Activated CD8-positive, alpha-beta T cell treated with anti-CD3 and anti-CD28 coated beads, Interleukin-2, amount 10 ng/mL, durations not matched to agents 7 days and 5 days (primary cell): Measurements from ENCODE around the gene CCDC181. TPM values are rescaled to one million over a fixed set of nuclear protein-coding genes. Genes with fewer than 3 reads are reported as not detected.
A peak's percentile ranks its signal among the peaks of the same experiment; 100 is the strongest.

Experiments
- ATAC-seq: fragments of 150-1000 bp; cut with Tn5 transposase; one replicate; pipeline ENCODE4 v1.10.0; 2021; ENCODE audit warnings: moderate library complexity
- CTCF ChIA-PET: fragments of 350-600 bp; sonication (Branson Sonifier 250); formaldehyde crosslinking; loops from one replicate; lab custom pipeline; 2021; ENCODE audit warnings: antibody characterized with exemption; lab: Charles Lee
- POLR2A ChIA-PET: fragments of 350-600 bp; sonication (Branson Sonifier 250); formaldehyde crosslinking; loops from one replicate; lab custom pipeline; 2021; ENCODE audit warnings: antibody characterized with exemption; lab: Charles Lee
- DNase-seq: peaks from one replicate; pipeline ENCODE4 v3.0.0-alpha.2; 2020
- H3K27ac Mint-ChIP-seq: one replicate; pipeline ENCODE4 v1.8.0; 2021; ENCODE audit warnings: mild to moderate bottlenecking, mixed read lengths
- H3K27me3 Mint-ChIP-seq: one replicate; pipeline ENCODE4 v1.8.0; 2021; ENCODE audit warnings: low read depth, mixed read lengths
- H3K36me3 Mint-ChIP-seq: one replicate; pipeline ENCODE4 v1.8.0; 2021; ENCODE audit warnings: low read depth, mixed read lengths
- H3K4me1 Mint-ChIP-seq: one replicate; pipeline ENCODE4 v1.8.0; 2021; ENCODE audit warnings: low read depth, mixed read lengths
- H3K4me3 Mint-ChIP-seq: one replicate; pipeline ENCODE4 v1.8.0; 2021; ENCODE audit warnings: mild to moderate bottlenecking, mixed read lengths
- H3K9me3 Mint-ChIP-seq: one replicate; pipeline ENCODE4 v1.8.0; 2022; ENCODE audit warnings: mixed read lengths; ENCODE audit not compliant: insufficient read depth
- total RNA-seq, 2 experiments: library from RNA; stranded (reverse); gene quantifications; one replicate each; pipeline ENCODE4 v1.2.3, GENCODE V29; 2021

The CCDC181 gene
- total RNA-seq = not detected

- Mint-ChIP-seq H3K9me3 (no peaks in the 10 kb centered on the region), H3K36me3 (no peaks in the 10 kb centered on the region), H3K27me3 (peaks cover 60% of the 10 kb centered on the region), H3K4me1 (peaks cover 9% of the 10 kb centered on the region), H3K4me3 (peak within 1 kb of the TSS; percentile 82), H3K27ac (no peak within 1 kb of the TSS)
- POLR2A ChIA-PET = interaction anchor here (0.6 kb wide), 1 partner anchor 50 kb away, joined by 3 read pairs; no protein-coding TSS in a partner anchor
- CTCF ChIA-PET = interaction anchor here (1.1 to 1.9 kb wide), 3 partner anchors 10 to 1084 kb away, joined by 3 to 4 read pairs (median 3); no protein-coding TSS in a partner anchor
- ATAC-seq = peak; percentile 100
- DNase-seq = peak; percentile 84
These were observed at the start of gene CCDC181 for GRCh38 chr1:169427081-169427641. Gene CCDC181, minus strand, starts transcription at chr1:169427474. Its CDS starts 2,547 bp downstream, at chr1:169424927.

- Mint-ChIP-seq H3K4me1 (peaks cover 3% of the 10 kb centered on the region), H3K27me3 (no peaks in the 10 kb centered on the region), H3K36me3 (peaks cover 14% of the 10 kb centered on the region), H3K9me3 (no peaks in the 10 kb centered on the region), H3K4me3 (no peak overlapping the region), H3K27ac (no peak overlapping the region)
- DNase-seq = no peak
- CTCF ChIA-PET = interaction anchor here (1.0 kb wide), 2 partner anchors 10 to 53 kb away, joined by 4 read pairs; no protein-coding TSS in a partner anchor
- POLR2A ChIA-PET = no interaction called here
- no peak for ATAC-seq
These were observed 48.6 kb upstream of the CCDC181 start for GRCh38 chr1:169475806-169476387.

GRCh38 chr1:169474302-169474995 lies 47.2 kb upstream of the CCDC181 start:
- Mint-ChIP-seq H3K27ac (no peak overlapping the region), H3K36me3 (peaks cover 14% of the 10 kb centered on the region), H3K27me3 (no peaks in the 10 kb centered on the region), H3K4me3 (no peak overlapping the region), H3K4me1 (no peaks in the 10 kb centered on the region), H3K9me3 (no peaks in the 10 kb centered on the region)
- ATAC-seq (no peak), DNase-seq (no peak)
- ChIA-PET CTCF (interaction anchor here (0.8 kb wide), 1 partner anchor 9 kb away, joined by 3 read pairs; no protein-coding TSS in a partner anchor), POLR2A (no interaction called here)

- no peaks in the 10 kb centered on the region for H3K27me3 Mint-ChIP-seq
- no peak overlapping the region for H3K4me3 Mint-ChIP-seq
- H3K27ac Mint-ChIP-seq = no peak overlapping the region
- ChIA-PET POLR2A (no interaction called here), CTCF (interaction anchor here (0.6 to 0.8 kb wide), 2 partner anchors 8 to 14 kb away, joined by 3 read pairs; no protein-coding TSS in a partner anchor)
- H3K4me1 Mint-ChIP-seq = no peaks in the 10 kb centered on the region
- ATAC-seq (no peak), DNase-seq (no peak)
- peaks cover 14% of the 10 kb centered on the region for H3K36me3 Mint-ChIP-seq
- H3K9me3 Mint-ChIP-seq = no peaks in the 10 kb centered on the region
These were observed 46.1 kb upstream of the CCDC181 start for GRCh38 chr1:169473347-169473746.

- no peak for ATAC-seq
- POLR2A ChIA-PET = no interaction called here
- no peaks in the 10 kb centered on the region for H3K4me1 Mint-ChIP-seq
- CTCF ChIA-PET = interaction anchor here (0.6 kb wide), 1 partner anchor 14 kb away, joined by 3 read pairs; no protein-coding TSS in a partner anchor
- peaks cover 14% of the 10 kb centered on the region for H3K36me3 Mint-ChIP-seq
- DNase-seq = no peak
- no peak overlapping the region for H3K27ac Mint-ChIP-seq
- H3K9me3 Mint-ChIP-seq = no peaks in the 10 kb centered on the region
- H3K4me3 Mint-ChIP-seq = no peak overlapping the region
- H3K27me3 Mint-ChIP-seq = no peaks in the 10 kb centered on the region
These were observed 45.5 kb upstream of the CCDC181 start for GRCh38 chr1:169472738-169473137.

- no peaks in the 10 kb centered on the region for H3K9me3 Mint-ChIP-seq
- H3K27me3 Mint-ChIP-seq = no peaks in the 10 kb centered on the region
- CTCF ChIA-PET = interaction anchor here (1.0 to 2.5 kb wide), 7 partner anchors 8 to 865 kb away, joined by 3 to 10 read pairs (median 3); no protein-coding TSS in a partner anchor
- POLR2A ChIA-PET = no interaction called here
- no peak overlapping the region for H3K27ac Mint-ChIP-seq
- DNase-seq (no peak), ATAC-seq (no peak)
- no peaks in the 10 kb centered on the region for H3K4me1 Mint-ChIP-seq
- no peak overlapping the region for H3K4me3 Mint-ChIP-seq
- peaks cover 4% of the 10 kb centered on the region for H3K36me3 Mint-ChIP-seq
These were observed 41.7 kb upstream of the CCDC181 start for GRCh38 chr1:169468982-169469381.

GRCh38 chr1:169466259-169467230 lies 39.3 kb upstream of the CCDC181 start:
- Mint-ChIP-seq H3K4me3 (no peak overlapping the region), H3K27me3 (no peaks in the 10 kb centered on the region), H3K27ac (no peak overlapping the region), H3K36me3 (peaks cover 7% of the 10 kb centered on the region), H3K4me1 (peaks cover 3% of the 10 kb centered on the region), H3K9me3 (no peaks in the 10 kb centered on the region)
- ChIA-PET CTCF (interaction anchor here (0.7 to 3.1 kb wide), 17 partner anchors 7 to 343 kb away, joined by 3 to 15 read pairs (median 4); partner anchors contain the start of genes F5 and SLC19A2), POLR2A (interaction anchor here (0.6 kb wide), 1 partner anchor 952 kb away, joined by 4 read pairs; no protein-coding TSS in a partner anchor)
- DNase-seq = peak; percentile 48
- no peak for ATAC-seq

GRCh38 chr1:169465281-169465680 lies 38.0 kb upstream of the CCDC181 start:
- Mint-ChIP-seq H3K9me3 (no peaks in the 10 kb centered on the region), H3K27ac (no peak overlapping the region), H3K36me3 (peaks cover 7% of the 10 kb centered on the region), H3K4me1 (peaks cover 14% of the 10 kb centered on the region), H3K27me3 (no peaks in the 10 kb centered on the region), H3K4me3 (no peak overlapping the region)
- ChIA-PET CTCF (interaction anchor here (0.8 to 3.1 kb wide), 13 partner anchors 9 to 345 kb away, joined by 3 to 15 read pairs (median 4); partner anchors contain the start of genes F5 and SLC19A2), POLR2A (no interaction called here)
- ATAC-seq (no peak), DNase-seq (no peak)

- ChIA-PET POLR2A (no interaction called here), CTCF (interaction anchor here (2.1 kb wide), 1 partner anchor 1120 kb away, joined by 8 read pairs; no protein-coding TSS in a partner anchor)
- no peak overlapping the region for H3K4me3 Mint-ChIP-seq
- no peak overlapping the region for H3K27ac Mint-ChIP-seq
- no peak for ATAC-seq
- DNase-seq = no peak
- H3K9me3 Mint-ChIP-seq = peaks cover under 1% of the 10 kb centered on the region
- peaks cover 20% of the 10 kb centered on the region for H3K4me1 Mint-ChIP-seq
- H3K36me3 Mint-ChIP-seq = peaks cover 8% of the 10 kb centered on the region
- H3K27me3 Mint-ChIP-seq = peaks cover 2% of the 10 kb centered on the region
These were observed 35.1 kb upstream of the CCDC181 start for GRCh38 chr1:169462385-169462784.

GRCh38 chr1:169461390-169462000 lies 34.2 kb upstream of the CCDC181 start:
- Mint-ChIP-seq H3K27ac (no peak overlapping the region), H3K36me3 (peaks cover 13% of the 10 kb centered on the region), H3K9me3 (peaks cover 9% of the 10 kb centered on the region), H3K4me1 (peaks cover 20% of the 10 kb centered on the region), H3K27me3 (peaks cover 2% of the 10 kb centered on the region), H3K4me3 (no peak overlapping the region)
- ATAC-seq = no peak
- ChIA-PET CTCF (interaction anchor here (0.9 to 2.1 kb wide), 6 partner anchors 9 to 1119 kb away, joined by 3 to 8 read pairs (median 6); no protein-coding TSS in a partner anchor), POLR2A (no interaction called here)
- DNase-seq = no peak
